HG03469 (cell line): Measurements from ENCODE around the gene DDX39A.
"Not testable (repeated sequence)": the region's sequence is repeated elsewhere in the genome, so short reads cannot be mapped to it uniquely, and the experiment has no call there.

Source experiments
- ATAC-seq: cut with Tn5 transposase; IDR thresholded peaks from one replicate; pipeline ENCODE4 v1.9.1; 2021; ENCODE audit warnings: mild to moderate bottlenecking, moderate library complexity, moderate number of reproducible peaks; ENCODE audit not compliant: unreplicated experiment

DDX39A gene

DNA sequence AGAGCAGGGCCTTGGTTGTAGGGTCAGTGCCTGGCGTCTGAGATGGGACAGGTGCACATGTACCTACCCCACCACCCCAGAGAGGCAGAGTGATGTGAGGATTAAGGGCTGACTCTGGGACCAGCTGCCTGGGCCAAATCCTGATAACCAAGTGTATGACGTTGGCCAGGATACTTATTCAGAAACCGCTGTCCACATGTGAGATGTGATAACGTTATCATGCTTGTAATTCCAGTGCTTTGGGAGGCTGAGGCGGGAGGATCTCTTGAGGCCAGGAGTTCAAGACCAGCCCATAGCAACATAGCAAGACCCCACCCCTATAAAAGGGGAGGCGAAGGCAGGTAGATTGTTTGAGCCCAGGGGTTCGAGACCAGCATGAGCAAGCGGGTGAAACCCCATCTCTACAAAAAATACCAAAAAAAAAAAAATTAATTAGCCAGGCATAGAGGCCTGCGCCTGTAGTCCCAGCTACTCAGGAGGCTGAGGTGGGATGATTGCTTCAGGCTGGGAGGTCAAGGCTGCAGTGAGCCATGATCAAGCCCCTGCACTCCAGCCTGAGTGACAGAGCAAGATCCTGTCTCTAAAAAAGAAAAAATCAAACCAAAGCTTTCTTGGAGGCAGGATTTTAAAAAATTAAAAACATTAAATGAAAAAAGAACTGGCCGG, 27.9 kb downstream of the DDX39A start:
- ATAC-seq = no peak

DNA sequence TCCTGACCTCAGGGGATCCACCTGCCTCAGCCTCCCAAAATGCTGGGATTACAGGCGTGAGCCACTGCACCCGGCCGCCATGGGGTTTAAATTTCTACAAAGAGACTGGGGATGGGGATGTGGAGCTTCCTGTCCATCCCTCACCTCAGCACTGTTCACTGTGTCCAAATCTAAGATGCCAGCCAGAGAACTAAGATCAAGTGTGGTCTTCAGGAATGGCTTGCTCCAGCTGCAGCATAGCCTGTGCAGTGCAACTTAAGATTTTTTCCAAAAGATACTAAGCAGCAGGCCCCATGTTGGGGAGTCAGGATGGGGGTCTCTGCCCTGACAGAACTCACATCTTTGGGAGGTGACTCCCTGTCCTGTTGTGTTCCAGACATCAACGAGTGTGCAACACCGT, 28.6 kb downstream of the DDX39A start:
- no peak for ATAC-seq

DNA sequence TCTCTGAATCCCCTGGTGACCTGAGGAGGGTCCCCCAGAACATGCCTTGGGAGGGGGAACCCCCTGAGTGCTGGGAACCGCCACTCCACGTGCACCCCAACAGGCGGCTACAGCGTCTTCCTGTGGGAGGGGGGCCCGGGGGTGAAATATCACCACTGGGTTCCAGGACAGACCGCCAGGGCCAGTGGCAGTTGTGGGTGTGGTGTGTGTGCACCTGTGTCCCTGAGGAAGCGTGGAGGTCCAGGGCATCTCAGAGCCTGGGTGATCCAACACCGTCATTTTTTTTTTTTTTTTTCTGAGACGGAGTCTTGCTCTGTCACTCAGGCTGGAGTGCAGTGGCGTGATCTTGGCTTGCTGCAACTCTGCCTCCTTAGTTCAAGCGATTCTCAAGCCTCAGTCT, 33.6 kb downstream of the DDX39A start:
- no peak for ATAC-seq

DNA sequence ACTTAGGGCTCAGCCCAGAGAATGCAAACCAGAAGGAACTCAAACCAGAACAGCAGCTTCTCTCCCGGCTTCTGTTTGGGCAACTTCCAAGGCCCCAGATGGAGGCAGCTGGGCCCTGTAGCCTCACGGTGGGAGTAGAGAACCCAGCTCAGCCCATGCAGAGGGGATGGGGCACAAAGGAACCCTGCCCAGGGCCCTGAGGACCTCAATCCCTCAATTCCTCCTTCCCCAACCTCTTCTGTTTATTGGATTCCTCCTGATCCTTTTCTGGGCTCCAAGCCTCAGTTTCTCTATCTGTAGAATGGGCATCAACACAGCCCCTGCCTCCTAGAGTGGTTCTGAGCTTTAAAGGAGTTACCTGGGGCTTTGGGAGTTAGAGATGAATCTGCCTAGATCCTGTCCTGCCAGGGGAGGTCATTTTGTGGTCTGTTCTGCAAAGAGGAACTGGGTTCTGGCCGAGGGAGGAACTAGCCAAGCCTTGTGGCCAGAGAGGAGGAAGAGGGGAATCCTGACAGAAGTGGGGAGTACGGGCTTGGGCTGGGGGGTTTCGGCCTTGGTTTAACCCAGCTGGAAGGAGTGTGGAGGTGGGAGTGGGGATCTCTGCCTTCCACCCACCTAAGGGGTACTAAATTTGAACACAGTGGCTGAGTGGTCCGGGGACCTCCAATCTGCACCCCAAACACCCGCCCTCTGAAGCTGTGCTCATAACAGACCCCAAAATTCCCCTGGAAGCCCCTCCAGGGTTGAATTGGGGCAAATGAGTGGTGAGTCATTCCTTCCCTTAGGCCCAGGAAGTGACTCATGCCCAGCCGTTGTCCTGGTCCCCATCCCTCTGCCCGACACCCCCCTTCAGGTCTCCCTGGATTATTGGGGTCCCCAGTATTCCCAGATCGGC, 35.2 kb downstream of the DDX39A start:
- no peak for ATAC-seq

DNA sequence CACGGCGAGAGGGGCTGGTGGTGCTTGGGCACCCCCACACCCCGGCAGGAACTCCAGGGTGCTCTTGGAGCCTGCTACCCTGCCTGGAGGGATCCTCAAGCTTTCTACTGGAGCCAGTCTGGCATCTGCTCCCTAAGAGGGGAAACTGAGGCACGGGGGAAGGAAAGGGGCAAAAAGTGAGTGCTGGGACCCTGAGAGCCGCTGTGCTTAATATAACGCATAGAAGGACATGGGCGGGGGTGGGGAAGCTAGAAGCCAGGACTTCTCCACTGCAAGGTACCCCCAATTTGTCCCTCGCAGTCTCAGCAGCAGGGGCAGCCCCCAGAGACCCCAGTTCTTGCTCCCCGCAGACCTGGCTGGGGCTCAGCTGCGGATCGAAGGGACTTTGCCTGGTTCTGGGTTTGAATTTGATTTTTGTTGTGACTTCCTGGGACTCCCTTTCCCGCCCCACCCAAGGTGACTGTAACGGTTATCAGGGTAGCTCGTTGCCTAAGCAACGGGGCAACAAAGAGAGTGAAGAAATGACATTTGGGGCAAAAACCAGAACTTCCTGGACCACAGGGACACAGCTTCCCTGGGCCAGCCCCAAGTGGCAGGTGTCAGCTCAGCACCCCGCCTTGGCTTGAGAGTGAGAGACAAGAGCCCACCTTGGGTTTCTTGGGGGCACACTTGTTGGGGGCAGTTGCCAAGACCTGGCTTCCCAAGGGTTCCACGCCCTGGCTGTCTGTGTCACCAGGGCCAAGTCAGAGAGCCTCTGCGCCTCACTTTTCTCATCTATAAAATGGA, 37.3 kb downstream of the DDX39A start:
- ATAC-seq = no peak

DNA sequence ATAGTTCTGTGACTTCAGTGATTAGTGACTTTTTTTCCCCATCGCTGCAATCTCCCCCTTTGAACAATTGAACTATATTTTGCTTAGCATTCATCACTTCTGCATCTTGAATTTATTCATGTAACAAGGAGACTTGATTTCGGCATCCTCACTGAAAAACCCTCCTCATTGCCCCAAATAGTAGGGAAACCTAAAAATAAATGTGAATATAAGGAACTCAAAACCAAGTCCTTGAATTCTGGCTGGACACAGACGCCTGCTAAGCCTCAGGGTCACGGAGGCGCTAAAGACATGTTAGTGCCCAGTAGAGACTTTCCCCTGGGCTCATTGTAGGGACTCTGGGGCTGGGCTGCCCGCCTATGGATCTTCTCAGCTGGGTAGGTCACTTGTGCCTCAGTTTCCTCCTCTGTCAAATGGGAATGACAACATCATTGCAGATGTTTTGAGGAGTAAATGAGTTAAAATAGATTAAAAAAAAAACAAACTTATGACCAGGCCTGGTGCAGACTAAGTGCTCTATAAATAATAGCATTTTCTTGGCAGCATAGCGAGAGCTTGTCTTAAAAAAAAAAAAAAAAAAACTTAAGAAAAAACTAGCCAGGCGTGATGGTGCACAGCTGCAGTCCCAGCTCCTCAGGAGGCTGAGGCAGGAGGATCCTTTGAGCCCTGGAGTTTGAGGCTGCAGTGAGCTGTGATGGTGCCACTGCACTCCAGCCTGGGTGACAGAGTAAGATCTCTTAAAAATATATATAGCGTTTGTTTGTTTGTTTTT, 39.7 kb downstream of the DDX39A start:
- ATAC-seq = no peak

DNA sequence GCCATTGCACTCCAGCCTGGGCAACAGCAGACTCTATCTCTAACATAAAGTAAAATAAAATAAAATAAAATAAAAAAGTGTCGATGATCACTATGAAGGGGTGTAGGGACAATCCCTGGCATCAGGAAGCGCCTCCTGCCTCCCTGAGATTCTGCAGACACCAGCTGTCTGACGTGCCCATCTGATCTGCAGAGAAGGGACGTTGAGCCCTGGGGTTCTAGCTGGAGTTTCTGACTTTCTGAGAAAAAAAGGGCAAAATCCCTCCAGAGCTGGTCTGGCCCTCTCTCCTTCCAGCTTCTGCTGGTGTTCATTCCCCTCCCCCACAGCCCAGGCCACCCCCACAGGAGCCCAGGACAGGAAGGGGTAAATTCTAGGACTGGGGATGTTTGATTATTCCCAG, 40.3 kb downstream of the DDX39A start:
- ATAC-seq = no peak

DNA sequence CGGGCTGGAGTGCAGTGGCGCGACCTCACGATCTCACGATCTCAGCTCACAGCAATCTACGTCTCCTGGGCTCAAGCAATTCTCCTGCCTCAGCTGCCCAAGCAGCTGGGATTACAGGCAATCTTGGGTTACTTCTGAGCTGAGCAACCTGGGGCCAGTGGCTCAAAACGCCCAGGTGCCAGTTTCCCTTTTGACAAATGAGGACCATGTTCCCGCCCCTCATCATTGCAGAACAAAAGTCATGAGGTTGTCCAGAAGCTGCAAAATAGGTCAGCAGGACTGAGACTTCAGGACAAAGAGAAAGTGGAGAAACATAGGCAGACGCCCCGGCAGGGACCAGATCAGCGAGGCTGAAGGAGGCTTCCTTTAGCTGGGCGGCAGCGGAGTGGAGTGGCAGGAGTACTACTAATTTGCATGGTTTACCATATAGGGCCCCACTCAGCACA, 41.2 kb downstream of the DDX39A start:
- no peak for ATAC-seq

DNA sequence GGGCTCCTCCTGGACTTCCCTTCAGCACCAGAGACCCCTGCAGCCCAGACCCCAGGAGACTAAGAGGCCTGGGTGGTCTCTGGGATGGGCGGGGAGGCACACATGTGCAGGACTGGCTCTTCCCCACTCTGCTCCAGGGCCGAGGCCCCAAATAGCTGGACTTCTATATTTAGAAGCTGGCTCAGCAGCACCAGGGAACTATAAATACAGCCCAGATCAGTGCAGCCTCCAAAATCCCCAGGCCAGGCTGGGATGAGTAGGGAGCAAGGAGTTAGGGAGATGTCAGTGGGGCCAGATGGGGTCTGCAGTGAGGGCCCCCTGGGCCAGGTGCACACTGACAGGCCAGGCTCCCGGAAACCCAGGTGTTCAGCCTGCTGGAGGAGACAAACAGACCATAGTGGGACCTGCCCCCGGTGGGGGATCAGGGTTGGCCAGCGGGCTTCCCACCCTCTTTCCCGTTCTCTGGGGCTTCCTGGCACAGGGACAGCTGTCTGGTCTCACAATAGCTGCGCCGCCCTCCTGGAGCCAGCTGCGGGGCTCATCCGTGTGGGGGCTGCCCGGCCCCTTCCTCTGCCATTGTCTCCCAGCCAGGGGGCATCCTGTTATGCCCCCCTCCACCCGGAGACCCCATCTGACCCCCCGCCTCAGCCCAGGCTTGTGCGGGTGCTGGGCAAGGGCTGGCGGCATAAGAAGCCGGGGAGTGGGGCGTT, 43.4 kb downstream of the DDX39A start:
- ATAC-seq = no peak

DNA sequence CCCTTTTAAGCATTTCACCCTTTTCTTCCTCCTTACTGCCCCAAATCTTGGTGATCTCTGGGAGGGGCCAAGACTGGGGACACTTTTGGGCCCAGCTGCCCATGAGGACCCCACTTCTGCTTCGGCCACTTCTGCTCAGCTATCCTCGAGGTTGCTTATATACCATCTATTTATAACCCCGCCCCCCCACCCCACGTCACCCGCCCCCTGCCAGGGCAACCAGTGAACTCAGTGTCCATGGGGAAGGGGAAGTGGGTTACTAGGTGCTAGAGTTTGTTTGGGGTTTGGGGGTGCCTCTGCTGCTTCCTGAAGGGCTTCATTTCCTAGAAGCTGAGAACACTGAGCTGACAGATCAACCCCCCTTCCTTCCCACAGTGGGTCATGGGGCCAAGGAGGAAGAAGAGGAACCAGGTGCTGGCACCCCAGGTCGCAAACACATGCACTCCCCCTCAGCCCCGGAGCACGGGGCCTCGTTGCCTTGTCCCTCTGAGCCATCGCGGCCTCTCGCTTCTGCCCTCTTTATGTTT, 44.0 kb downstream of the DDX39A start:
- no peak for ATAC-seq

DNA sequence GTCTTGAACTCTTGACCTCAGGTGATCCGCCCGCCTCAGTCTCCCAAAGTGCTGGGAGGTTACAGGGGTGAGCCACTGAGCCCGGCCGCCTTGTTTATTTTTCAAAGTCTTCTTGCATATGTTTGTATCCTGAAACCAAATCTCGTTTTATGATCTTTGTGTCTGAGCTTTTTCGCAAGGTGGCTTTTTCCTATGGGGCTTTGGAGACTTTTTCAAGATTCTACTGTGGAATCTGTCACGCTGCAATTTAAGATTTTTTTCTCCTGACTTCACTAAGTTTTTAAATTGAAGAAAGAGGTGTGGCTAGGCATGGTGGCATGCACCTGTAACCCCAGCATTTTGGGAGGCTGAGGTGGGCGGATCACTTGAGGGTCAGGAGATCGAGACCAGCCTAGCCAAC, 44.8 kb downstream of the DDX39A start:
- ATAC-seq = not testable (repeated sequence)

DNA sequence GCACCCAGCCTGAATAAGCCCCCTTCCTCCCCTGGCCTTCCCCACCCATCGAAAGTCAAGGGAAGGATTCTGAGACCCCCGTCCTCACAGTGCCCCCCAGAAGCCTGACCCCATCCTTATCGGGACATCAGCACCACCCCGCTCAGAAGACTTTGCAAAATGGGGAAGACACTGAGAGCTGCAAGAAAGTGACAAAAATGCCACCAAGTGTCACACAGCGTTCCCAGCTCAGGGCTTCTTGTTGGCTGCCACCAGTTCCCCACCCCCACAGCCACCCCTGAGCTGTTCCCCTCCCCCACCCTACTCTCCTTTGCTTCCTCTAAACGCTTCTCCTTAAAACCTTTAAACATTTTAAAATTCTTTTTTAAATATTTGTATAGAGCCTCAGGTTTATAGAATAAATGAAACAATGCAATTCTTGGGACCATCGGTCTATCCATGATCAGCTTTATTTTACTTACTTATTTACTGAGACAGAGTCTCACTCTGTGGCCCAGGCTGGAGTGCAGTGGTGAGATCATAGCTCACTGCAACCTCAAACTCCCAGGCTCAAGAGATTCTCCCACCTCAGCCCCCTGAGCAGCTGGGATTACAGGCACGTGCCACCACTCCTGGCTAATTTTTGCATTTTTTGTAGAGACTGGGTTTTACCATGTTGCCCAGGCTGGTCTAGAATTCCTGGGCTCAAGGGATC, 46.6 kb downstream of the DDX39A start:
- not testable (repeated sequence) for ATAC-seq

DNA sequence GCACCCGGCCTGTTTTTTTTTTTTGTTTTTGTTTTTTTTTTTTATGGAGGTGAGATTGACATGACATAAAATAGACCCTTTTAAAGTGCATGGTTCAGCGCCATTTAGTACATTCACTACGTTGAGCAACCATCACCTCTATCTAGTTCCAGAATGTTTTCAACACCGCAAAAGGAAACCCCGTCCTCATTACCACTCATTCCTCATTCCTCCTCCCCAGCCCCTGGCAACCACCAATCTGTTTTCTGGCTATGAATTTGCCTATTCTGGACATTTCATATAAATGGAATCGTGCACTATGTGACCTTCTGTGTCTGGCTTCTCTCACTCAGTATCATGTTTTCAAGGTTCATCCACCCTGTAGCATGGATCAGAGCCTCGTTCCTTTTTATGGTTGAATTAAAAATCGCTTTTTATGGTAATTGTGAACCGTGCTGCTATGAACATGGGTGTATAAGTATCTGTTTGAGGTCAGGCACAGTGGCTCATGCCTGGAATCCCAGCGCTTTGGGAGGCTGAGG, 47.8 kb downstream of the DDX39A start:
- no peak for ATAC-seq

DNA sequence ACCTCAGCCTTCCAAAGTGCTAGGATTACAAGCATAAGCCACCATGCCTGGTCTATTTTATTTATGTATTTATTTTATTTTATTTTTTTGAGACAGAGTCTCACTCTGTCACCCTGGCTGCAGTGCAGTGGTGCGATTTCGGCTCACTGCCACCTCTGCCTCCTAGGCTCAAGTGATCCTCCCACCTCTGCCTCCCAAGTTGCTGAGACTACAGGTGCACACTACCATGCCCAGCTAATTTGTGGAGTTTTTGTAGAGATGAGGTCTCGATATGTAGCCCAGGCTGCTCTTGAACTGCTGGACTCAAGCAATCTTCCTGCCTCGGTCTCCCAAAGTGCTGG, 48.2 kb downstream of the DDX39A start:
- ATAC-seq = no peak

DNA sequence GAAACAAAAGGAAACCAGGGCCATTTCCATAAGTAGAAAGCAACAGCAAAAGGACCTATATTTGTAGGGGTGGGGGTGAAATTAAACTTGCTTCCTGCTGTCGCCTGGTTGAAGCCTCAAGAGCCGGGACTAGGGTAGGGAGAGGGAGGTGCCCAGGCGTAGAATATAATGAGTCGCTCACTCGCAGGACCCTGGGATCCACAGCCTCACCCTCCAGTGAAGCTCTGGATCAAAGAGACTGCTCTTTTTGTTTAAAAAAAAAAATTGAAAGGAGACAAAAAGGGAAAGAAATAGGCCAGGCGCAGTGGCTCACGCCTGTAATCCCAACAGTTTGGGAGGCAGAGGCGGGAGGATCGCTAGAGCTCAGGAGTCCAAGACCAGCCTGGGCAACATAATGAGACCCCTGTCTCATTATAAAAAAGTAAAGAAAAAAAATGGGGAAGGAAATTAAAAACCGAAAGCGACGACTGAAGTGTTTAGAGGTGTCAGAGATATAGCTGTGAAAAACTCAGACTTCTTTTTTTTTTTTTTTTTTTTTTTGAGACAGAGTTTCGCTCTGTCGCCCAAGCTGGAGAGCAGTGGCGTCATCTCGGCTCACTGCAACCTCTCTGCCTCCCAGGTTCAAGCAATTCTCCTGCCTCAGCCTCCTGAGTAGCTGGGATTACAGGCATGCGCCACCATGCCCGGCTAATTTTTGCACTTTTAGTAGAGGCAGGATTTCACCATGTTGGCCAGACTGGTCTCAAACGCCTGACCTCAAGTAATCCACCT, 48.8 kb downstream of the DDX39A start:
- no peak for ATAC-seq

DNA sequence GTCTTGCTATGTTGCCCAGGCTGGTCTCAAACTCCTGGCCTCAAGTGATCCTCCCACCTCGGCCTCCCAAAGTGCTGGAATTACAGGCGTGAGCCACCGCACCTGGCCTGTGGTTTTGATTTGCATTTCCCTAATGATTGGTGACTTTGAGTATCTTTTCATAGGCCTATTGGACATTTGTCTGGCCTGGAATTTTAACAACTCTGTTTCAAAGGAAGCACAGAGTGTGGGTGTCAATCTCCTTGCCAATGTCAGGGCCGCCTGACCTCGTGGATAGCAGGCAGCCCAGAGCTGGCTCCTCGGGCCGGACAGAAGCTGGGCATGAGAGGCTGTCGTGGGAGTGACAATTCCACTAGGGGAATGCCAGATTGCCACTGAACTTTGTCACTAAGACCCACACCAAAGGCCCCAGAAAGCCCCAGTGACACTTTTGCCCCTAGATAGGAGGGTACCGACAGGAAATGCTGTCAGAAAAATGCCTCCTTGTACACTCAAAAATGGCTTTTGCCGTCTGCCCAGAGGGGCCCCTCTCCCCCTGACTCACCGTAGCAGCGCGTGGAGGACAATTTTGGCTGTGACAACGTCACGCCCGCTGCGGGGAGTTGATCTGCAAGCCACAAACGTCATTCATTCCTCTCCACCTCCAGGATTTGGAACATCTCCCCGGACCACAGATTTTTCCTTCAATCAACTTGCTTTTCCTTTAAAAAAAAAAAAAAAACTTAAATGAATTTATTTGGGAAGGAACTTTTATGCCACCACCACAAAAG, 49.6 kb downstream of the DDX39A start:
- ATAC-seq = no peak

DNA sequence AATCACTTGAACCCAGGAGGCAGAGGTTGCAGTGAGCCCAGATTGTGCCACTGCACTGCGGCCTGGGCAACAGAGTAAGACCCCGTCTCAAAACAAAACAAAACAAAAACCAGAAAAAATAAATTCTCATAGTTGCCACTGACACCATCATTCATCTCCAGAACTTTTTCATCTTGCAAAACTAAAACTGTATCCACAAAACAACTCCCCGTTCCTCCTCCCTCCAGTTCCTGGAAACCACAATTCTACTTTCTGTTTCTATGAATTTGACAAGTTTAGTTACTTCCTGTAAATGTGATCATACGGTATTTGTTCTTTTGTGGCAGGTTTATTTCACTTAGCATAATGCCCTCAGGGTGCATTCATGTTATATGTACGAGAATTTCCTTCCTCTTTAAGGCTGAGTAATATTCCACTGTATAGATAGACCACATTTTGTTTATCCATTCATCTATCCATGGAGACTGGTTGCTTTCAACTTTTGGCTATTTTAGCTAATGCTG, 51.1 kb downstream of the DDX39A start:
- ATAC-seq = no peak
